HuH-7.5 (cell line): ENCODE data around the gene EDNRA.

Experiments
- DNase-seq: peaks from one replicate; pipeline ENCODE4 v3.0.0; 2011; ENCODE audit warnings: low spot score

EDNRA gene

GRCh38 chr4:147589586-147589985 lies 108.7 kb downstream of the EDNRA start:
- DNase-seq = no peak

- peak; percentile 14 for DNase-seq
Measured at GRCh38 chr4:147590249-147590920, 109.5 kb downstream of the EDNRA start.

GRCh38 chr4:147591106-147591505 lies 110.2 kb downstream of the EDNRA start:
- no peak for DNase-seq

GRCh38 chr4:147594107-147594506 lies 113.2 kb downstream of the EDNRA start:
- no peak for DNase-seq
